Liver (tissue), 9 donors: ENCODE data around the gene LPP. TPM values are rescaled to one million over a fixed set of nuclear protein-coding genes. Genes with fewer than 3 reads are reported as not detected.

Experiments
- DNase-seq: peaks from one replicate; pipeline ENCODE4 v3.0.0-alpha.2; 2017; ENCODE audit warnings: low spot score
- H3K27ac ChIP-seq, 2 donors: one replicate each; pipeline ENCODE4 v1.7.0; 2013; ENCODE audit warnings: inconsistent platforms in 2 of 2, low read length in 2 of 2, control low read depth in 1 of 2, low read depth in 1 of 2, mild to moderate bottlenecking in 1 of 2
- H3K27me3 ChIP-seq, 4 donors: one replicate each; pipeline versions ENCODE4 v1.6.1 to v1.7.0; 2013; ENCODE audit warnings: low read length in 3 of 4, inconsistent platforms in 1 of 4, mild to moderate bottlenecking in 1 of 4, moderate library complexity in 1 of 4; ENCODE audit not compliant: control insufficient read depth in 4 of 4, insufficient read depth in 4 of 4
- H3K36me3 ChIP-seq, 4 donors: one replicate each; pipeline versions ENCODE4 v1.6.1 to v1.7.0; 2013; ENCODE audit warnings: low read length in 3 of 4, mild to moderate bottlenecking in 3 of 4, low read depth in 1 of 4, moderate library complexity in 1 of 4; ENCODE audit not compliant: control insufficient read depth in 4 of 4, insufficient read depth in 3 of 4
- H3K4me1 ChIP-seq, 4 donors: one replicate each; pipeline versions ENCODE4 v1.6.1 to v1.7.0; 2013; ENCODE audit warnings: low read length in 3 of 4, mild to moderate bottlenecking in 3 of 4, moderate library complexity in 1 of 4; ENCODE audit not compliant: control insufficient read depth in 4 of 4, insufficient read depth in 4 of 4
- H3K4me3 ChIP-seq, 3 donors: one replicate each; pipeline versions ENCODE4 v1.6.1 to v1.7.0; 2013; ENCODE audit warnings: low read length in 3 of 3, control low read depth in 1 of 3, low read depth in 1 of 3, mild to moderate bottlenecking in 1 of 3
- H3K9ac ChIP-seq, 2 donors: one replicate each; pipeline ENCODE4 v1.7.0; 2013; ENCODE audit warnings: low read length in 2 of 2, mild to moderate bottlenecking in 2 of 2, moderate library complexity in 2 of 2, control low read depth in 1 of 2, low read depth in 1 of 2
- H3K9me3 ChIP-seq, 4 donors: one replicate each; pipeline versions ENCODE4 v1.6.1 to v1.7.0; 2013; ENCODE audit warnings: low read length in 3 of 4; ENCODE audit not compliant: control insufficient read depth in 4 of 4
- ATF3 ChIP-seq: IDR thresholded peaks from 2 replicates; pipeline ENCODE4 v1.6.1; 2016; ENCODE audit warnings: antibody characterized with exemption
- CTCF ChIP-seq: fragments of 150-350 bp; IDR thresholded peaks from 2 replicates; pipeline ENCODE4 v1.5.1; 2017; ENCODE audit warnings: improper control_type of control experiment, low read depth, low read length; ENCODE audit not compliant: missing input control
- EGR1 ChIP-seq, 2 donors: IDR thresholded peaks; 2 replicates each; pipeline ENCODE4 v1.6.1; 2016 to 2018; ENCODE audit warnings: antibody characterized with exemption in 2 of 2, low read depth in 2 of 2
- FOXA1 ChIP-seq: IDR thresholded peaks from 2 replicates; pipeline ENCODE4 v1.6.1; 2016; ENCODE audit warnings: antibody characterized with exemption
- FOXA2 ChIP-seq: IDR thresholded peaks from 2 replicates; pipeline ENCODE4 v1.6.1; 2016; ENCODE audit warnings: antibody characterized with exemption
- GABPA ChIP-seq, 2 donors: IDR thresholded peaks in 1 of 2; conservative IDR thresholded peaks in 1 of 2; 2 replicates each; pipeline ENCODE4 v1.6.1; 2016; ENCODE audit warnings: antibody characterized with exemption in 2 of 2, mild to moderate bottlenecking in 1 of 2, moderate library complexity in 1 of 2
- HNF4A ChIP-seq, 2 donors: conservative IDR thresholded peaks; 2 replicates each; pipeline ENCODE4 v1.6.1; 2016; ENCODE audit warnings: antibody characterized with exemption in 2 of 2, mild to moderate bottlenecking in 2 of 2
- HNF4G ChIP-seq: IDR thresholded peaks from 2 replicates; pipeline ENCODE4 v1.6.1; 2016; ENCODE audit warnings: antibody characterized with exemption
- JUND ChIP-seq, 2 donors: IDR thresholded peaks; 2 replicates each; pipeline ENCODE4 v1.6.1; 2016; ENCODE audit warnings: antibody characterized with exemption in 2 of 2
- MAX ChIP-seq: IDR thresholded peaks from 2 replicates; pipeline ENCODE4 v1.6.1; 2016; ENCODE audit warnings: antibody characterized with exemption
- NR2F2 ChIP-seq: IDR thresholded peaks from 2 replicates; pipeline ENCODE4 v1.6.1; 2016; ENCODE audit warnings: antibody characterized with exemption
- RAD21 ChIP-seq, 2 donors: IDR thresholded peaks; 2 replicates each; pipeline ENCODE4 v1.6.1; 2016; ENCODE audit warnings: antibody characterized with exemption in 2 of 2, mild to moderate bottlenecking in 2 of 2
- REST ChIP-seq: IDR thresholded peaks from 2 replicates; pipeline ENCODE4 v1.6.1; 2016; ENCODE audit warnings: antibody characterized with exemption, mild to moderate bottlenecking
- RXRA ChIP-seq, 2 donors: IDR thresholded peaks; 2 replicates each; pipeline ENCODE4 v1.6.1; 2017 to 2018; ENCODE audit warnings: antibody characterized with exemption in 2 of 2, mild to moderate bottlenecking in 1 of 2
- SP1 ChIP-seq: IDR thresholded peaks from 2 replicates; pipeline ENCODE4 v1.6.1; 2018; ENCODE audit warnings: antibody characterized with exemption, mild to moderate bottlenecking
- TAF1 ChIP-seq: conservative IDR thresholded peaks from 2 replicates; pipeline ENCODE4 v1.6.1; 2016; ENCODE audit warnings: antibody characterized with exemption, mild to moderate bottlenecking
- YY1 ChIP-seq: IDR thresholded peaks from 2 replicates; pipeline ENCODE4 v1.6.1; 2016; ENCODE audit warnings: antibody characterized with exemption, mild to moderate bottlenecking
- ZBTB33 ChIP-seq: IDR thresholded peaks from 2 replicates; pipeline ENCODE4 v1.6.1; 2016; ENCODE audit warnings: antibody characterized with exemption
- WGBS: extraction: QIAGEN DNeasy Blood & Tissue Kit; methylation state at CpG from one replicate; pipeline ENCODE4 v1.1.7; 2013; 5-methylcytosine and 5-hydroxymethylcytosine counted together
- polyA plus RNA-seq, 2 donors: library from polyadenylated mRNA; stranded (reverse) in 1 of 2; unstranded in 1 of 2; fragments of 200-250 nt in 1 of 2; fragments of >200 nt in 1 of 2; fragmentation: Nextera tagmentation in 1 of 2; extraction: Ambion mirVana in 1 of 2; gene quantifications; one replicate each; pipeline versions ENCODE4 v1.2.1 to v1.2.3, GENCODE V29; 2013 to 2015
- total RNA-seq, 2 donors: library from RNA; depleted of rRNA; stranded (reverse); fragments of >200 nt; gene quantifications; one replicate each; pipeline ENCODE4 v1.2.3, GENCODE V29; 2014
- donor health status: healthy.
- donor health status: healthy.
- donor health status: healthy.
- donor health status: healthy.
- donor health status: healthy.

Gene LPP
- total and polyA plus RNA-seq, 4 donors, result 3.3 to 53.7 (median 28.2) TPM

GRCh38 chr3:188659449-188660090, 505.6 kb downstream of the LPP start:
- Histone ChIP-seq H3K4me1 (peaks cover 10 to 33% (median 22%) of the 10 kb centered on the region in 4 donors), H3K9me3 (no peaks in the 10 kb centered on the region), H3K36me3 (peaks cover 0 to 1% (median 0%) of the 10 kb centered on the region in 4 donors), H3K27me3 (no peaks in the 10 kb centered on the region), H3K27ac (no peak overlapping the region), H3K9ac (no peak overlapping the region), H3K4me3 (no peak overlapping the region)
- TF ChIP-seq RXRA (IDR thresholded peaks at IDR 0.05) (no peak), EGR1 (IDR thresholded peaks at IDR 0.05; ENCODE audit: low read depth in 2 of 2) (no peak), RAD21 (IDR thresholded peaks at IDR 0.05) (no peak), JUND (IDR thresholded peaks at IDR 0.05) (no peak), ATF3 (no peak), YY1 (no peak), FOXA1 (no peak), SP1 (no peak), TAF1 (no peak), ZBTB33 (no peak), HNF4A (conservative IDR thresholded peaks at IDR 0.05) (no peak), CTCF (no peak), FOXA2 (no peak), HNF4G (no peak), NR2F2 (no peak), REST (no peak), GABPA (IDR thresholded peaks at IDR 0.05 in 1 of 2, conservative IDR thresholded peaks at IDR 0.05 in 1 of 2) (no peak), MAX (no peak)
- no peak for DNase-seq
- 94% methylated on average over 5 of the region's 5 CpGs for WGBS
